PC-9 (cell line): ENCODE data around the gene RYR2.

Experiments used
- EZH2 ChIP-seq: fragments of 200-600 bp; sonication (generic); IDR thresholded peaks from 2 replicates; pipeline ENCODE4 v1.8.0; 2017; ENCODE audit warnings: antibody characterized with exemption, low read depth
- TF ChIP-seq, protein P1 (sequence below): fragments of 200-600 bp; sonication (generic); conservative IDR thresholded peaks from 2 replicates; pipeline ENCODE4 v1.6.1; 2017; ENCODE audit warnings: mixed run types, antibody characterized with exemption, mild to moderate bottlenecking, moderate library complexity

GRCh38 chr1:237411621-237412020 lies 369.6 kb downstream of the RYR2 start:
- TF ChIP-seq, protein P1, sequence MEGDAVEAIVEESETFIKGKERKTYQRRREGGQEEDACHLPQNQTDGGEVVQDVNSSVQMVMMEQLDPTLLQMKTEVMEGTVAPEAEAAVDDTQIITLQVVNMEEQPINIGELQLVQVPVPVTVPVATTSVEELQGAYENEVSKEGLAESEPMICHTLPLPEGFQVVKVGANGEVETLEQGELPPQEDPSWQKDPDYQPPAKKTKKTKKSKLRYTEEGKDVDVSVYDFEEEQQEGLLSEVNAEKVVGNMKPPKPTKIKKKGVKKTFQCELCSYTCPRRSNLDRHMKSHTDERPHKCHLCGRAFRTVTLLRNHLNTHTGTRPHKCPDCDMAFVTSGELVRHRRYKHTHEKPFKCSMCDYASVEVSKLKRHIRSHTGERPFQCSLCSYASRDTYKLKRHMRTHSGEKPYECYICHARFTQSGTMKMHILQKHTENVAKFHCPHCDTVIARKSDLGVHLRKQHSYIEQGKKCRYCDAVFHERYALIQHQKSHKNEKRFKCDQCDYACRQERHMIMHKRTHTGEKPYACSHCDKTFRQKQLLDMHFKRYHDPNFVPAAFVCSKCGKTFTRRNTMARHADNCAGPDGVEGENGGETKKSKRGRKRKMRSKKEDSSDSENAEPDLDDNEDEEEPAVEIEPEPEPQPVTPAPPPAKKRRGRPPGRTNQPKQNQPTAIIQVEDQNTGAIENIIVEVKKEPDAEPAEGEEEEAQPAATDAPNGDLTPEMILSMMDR: no peak
- TF ChIP-seq EZH2: no peak
